GM10266 (cell line): ENCODE data around the gene ZCCHC7.

Experiments used
- DNase-seq: peaks from one replicate; pipeline ENCODE4 v3.0.0; 2012; ENCODE audit errors: extremely low spot score
- TF ChIP-seq, protein P1 (sequence below): IDR thresholded peaks from 2 replicates; pipeline ENCODE4 v1.5.1; 2012; ENCODE audit warnings: mild to moderate bottlenecking, low read depth; ENCODE audit not compliant: control insufficient read depth, insufficient read depth; ENCODE audit errors: missing control alignments

ZCCHC7 gene

DNA sequence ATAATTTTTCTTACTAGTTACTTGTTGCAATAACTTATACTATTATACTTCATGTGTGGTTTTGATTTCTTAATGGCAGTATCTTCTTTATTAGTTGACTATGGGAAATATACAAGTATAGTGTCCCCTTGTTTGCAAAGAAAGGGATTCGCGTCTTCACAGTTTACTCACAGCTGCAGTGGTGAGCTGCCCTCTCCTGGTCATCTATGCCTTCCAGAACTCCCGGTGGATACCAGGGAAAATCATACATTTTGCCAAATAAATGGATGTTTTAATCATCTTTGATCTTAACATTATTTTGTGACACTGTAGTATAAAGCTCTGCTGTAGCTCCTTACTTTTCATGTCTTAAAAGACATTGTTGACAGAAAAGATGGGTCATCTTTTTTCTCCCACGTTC lies 142.0 kb downstream of the ZCCHC7 start:
- TF ChIP-seq, protein P1, sequence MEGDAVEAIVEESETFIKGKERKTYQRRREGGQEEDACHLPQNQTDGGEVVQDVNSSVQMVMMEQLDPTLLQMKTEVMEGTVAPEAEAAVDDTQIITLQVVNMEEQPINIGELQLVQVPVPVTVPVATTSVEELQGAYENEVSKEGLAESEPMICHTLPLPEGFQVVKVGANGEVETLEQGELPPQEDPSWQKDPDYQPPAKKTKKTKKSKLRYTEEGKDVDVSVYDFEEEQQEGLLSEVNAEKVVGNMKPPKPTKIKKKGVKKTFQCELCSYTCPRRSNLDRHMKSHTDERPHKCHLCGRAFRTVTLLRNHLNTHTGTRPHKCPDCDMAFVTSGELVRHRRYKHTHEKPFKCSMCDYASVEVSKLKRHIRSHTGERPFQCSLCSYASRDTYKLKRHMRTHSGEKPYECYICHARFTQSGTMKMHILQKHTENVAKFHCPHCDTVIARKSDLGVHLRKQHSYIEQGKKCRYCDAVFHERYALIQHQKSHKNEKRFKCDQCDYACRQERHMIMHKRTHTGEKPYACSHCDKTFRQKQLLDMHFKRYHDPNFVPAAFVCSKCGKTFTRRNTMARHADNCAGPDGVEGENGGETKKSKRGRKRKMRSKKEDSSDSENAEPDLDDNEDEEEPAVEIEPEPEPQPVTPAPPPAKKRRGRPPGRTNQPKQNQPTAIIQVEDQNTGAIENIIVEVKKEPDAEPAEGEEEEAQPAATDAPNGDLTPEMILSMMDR: peak; percentile 36
- no peak for DNase-seq

GRCh38 chr9:37264539-37264938 lies 144.2 kb downstream of the ZCCHC7 start:
- no peak for DNase-seq
- TF ChIP-seq, protein P1: no peak

DNA sequence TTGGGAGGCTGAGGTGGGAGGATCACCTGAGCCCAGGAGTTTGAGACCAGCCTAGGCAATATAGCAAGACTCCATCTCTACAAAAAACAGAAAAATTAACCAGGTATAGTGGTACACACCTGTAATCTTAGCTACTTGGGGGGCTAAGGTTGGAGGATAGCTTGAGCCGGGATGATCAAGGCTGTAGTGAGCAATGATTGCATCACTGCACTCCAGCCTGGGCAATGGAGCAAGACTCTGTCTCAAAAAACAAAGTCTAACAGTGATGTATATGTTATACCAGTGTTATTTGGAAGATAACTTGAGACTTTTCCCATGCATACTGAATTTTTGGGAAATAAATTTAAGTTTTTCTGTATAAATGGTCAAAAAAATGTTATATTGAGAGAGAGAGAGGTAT lies 146.3 kb downstream of the ZCCHC7 start:
- TF ChIP-seq, protein P1: no peak

GRCh38 chr9:37269221-37269620 lies 148.8 kb downstream of the ZCCHC7 start:
- no peak for DNase-seq
- TF ChIP-seq, protein P1: no peak

More for the DNA sequence above, 146.3 kb downstream of the ZCCHC7 start:
- no peak for DNase-seq

GRCh38 chr9:37271679-37272078 lies 151.3 kb downstream of the ZCCHC7 start:
- no peak for DNase-seq
- TF ChIP-seq, protein P1: no peak

DNA sequence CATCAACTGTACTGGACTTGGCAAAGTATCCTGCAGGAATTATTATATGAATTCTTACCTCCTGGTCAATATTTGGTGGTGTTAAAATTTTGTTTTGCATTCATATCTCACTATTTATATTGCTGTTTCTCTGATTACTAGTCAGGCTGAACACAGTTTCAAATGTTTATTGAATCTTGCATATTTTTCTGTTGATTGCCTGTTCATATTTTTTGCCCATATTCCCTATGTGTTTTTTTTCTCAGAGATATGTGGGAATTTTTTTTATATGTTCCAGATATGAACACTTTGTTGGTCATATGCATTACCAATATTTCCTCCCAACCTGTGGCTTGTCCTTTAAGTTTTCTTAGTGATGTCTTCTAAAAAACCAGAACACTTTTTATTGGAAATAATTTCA lies 153.2 kb downstream of the ZCCHC7 start:
- DNase-seq: no peak
- TF ChIP-seq, protein P1: no peak

GRCh38 chr9:37281541-37281940 lies 161.2 kb downstream of the ZCCHC7 start:
- TF ChIP-seq, protein P1: no peak
- DNase-seq: no peak
